ENCODE data around the gene ICAM5. TPM values are rescaled to one million over a fixed set of nuclear protein-coding genes. Genes with fewer than 3 reads are reported as not detected.

The ICAM5 gene
- total RNA-seq, 1 experiment from 2014 or later = 1.9 TPM

- no peak for DNase-seq (ENCODE audit: extremely low read depth, low read depth)
Measured at GRCh38 chr19:10339380-10339960, 49.7 kb downstream of the ICAM5 start, which contains the start of gene ICAM3. Gene ICAM3, minus strand, starts transcription at chr19:10339624. Its CDS starts 10 bp downstream, at chr19:10339614.

GRCh38 chr19:10339977-10340376, 50.2 kb downstream of the ICAM5 start:
- DNase-seq (ENCODE audit: extremely low read depth, low read depth) = no peak

- no peak for DNase-seq (ENCODE audit: extremely low read depth, low read depth)
Measured at GRCh38 chr19:10343495-10343894, 53.7 kb downstream of the ICAM5 start.

GRCh38 chr19:10344780-10345179, 55.0 kb downstream of the ICAM5 start:
- no peak for DNase-seq (ENCODE audit: extremely low read depth, low read depth)

Small RNA genes lying within 50 kb of the gene (small RNA-seq; reads per million reads assigned to genes)
- gene AC011511.1 (0 reads per million in 2 experiments), gene AC011511.4 (0 reads per million in 2 experiments)

Other genes with a start within 250 kb of the ICAM5 start
- 9.1 and 9.4 TPM in 2 replicates for gene SHFL, start 203.6 kb upstream of the ICAM5 start, total RNA-seq (2014; rRNA removed; shearing (Covaris generic))
- gene ANGPTL6, start 187.3 kb upstream of the ICAM5 start, total RNA-seq (2014; rRNA removed; shearing (Covaris generic)) = not detected in 2 replicates
- 38.5 and 39.7 TPM in 2 replicates for gene PPAN, start 183.6 kb upstream of the ICAM5 start, total RNA-seq (2014; rRNA removed; shearing (Covaris generic))
- gene P2RY11, start 178.3 kb upstream of the ICAM5 start, total RNA-seq (2014; rRNA removed; shearing (Covaris generic)) = 3.6 and 6.0 TPM in 2 replicates
- gene EIF3G, start 170.1 kb upstream of the ICAM5 start, total RNA-seq (2014; rRNA removed; shearing (Covaris generic)) = 227 and 253 TPM in 2 replicates
- gene DNMT1, start 95.0 kb upstream of the ICAM5 start, total RNA-seq (2014; rRNA removed; shearing (Covaris generic)) = 49.9 and 54.2 TPM in 2 replicates
- 1.5 and 1.8 TPM in 2 replicates for gene S1PR2, start 58.6 kb upstream of the ICAM5 start, total RNA-seq (2014; rRNA removed; shearing (Covaris generic))
- gene MRPL4, start 37.7 kb upstream of the ICAM5 start, total RNA-seq (2014; rRNA removed; shearing (Covaris generic)) = 73.9 and 81.6 TPM in 2 replicates
- 1.1 and 1.6 TPM in 2 replicates for gene ICAM1, start 18.8 kb upstream of the ICAM5 start, total RNA-seq (2014; rRNA removed; shearing (Covaris generic))
- gene ICAM4, start 3.0 kb upstream of the ICAM5 start, total RNA-seq (2014; rRNA removed; shearing (Covaris generic)) = not detected in 2 replicates
- 1.2 and 2.8 TPM in 2 replicates for gene ZGLP1, start 19.9 kb downstream of the ICAM5 start, total RNA-seq (2014; rRNA removed; shearing (Covaris generic))
- gene FDX2, start 26.1 kb downstream of the ICAM5 start, total RNA-seq (2014; rRNA removed; shearing (Covaris generic)) = 12.6 and 18.0 TPM in 2 replicates
- 9.5 and 10.7 TPM in 2 replicates for gene RAVER1, start 43.6 kb downstream of the ICAM5 start, total RNA-seq (2014; rRNA removed; shearing (Covaris generic))
- gene ICAM3, start 49.7 kb downstream of the ICAM5 start, total RNA-seq (2014; rRNA removed; shearing (Covaris generic)) = 5.0 and 7.4 TPM in 2 replicates
- 43.4 and 43.9 TPM in 2 replicates for gene TYK2, start 90.6 kb downstream of the ICAM5 start, total RNA-seq (2014; rRNA removed; shearing (Covaris generic))
- gene CDC37, start 113.6 kb downstream of the ICAM5 start, total RNA-seq (2014; rRNA removed; shearing (Covaris generic)) = 116 and 131 TPM in 2 replicates
- 2.1 and 2.2 TPM in 2 replicates for gene PDE4A, start 130.6 kb downstream of the ICAM5 start, total RNA-seq (2014; rRNA removed; shearing (Covaris generic))
- 65.7 and 70.5 TPM in 2 replicates for gene KEAP1, start 213.4 kb downstream of the ICAM5 start, total RNA-seq (2014; rRNA removed; shearing (Covaris generic))
- gene S1PR5, start 227.5 kb downstream of the ICAM5 start, total RNA-seq (2014; rRNA removed; shearing (Covaris generic)) = 1.0 and 1.6 TPM in 2 replicates

Measured in NCI-H460 (cell line).